H1 (cell line): ENCODE results near the gene ZNF660. TPM values are rescaled to one million over a fixed set of nuclear protein-coding genes. Genes with fewer than 3 reads are reported as not detected.

Experiments
- CTCF ChIA-PET: fragments of 300-600 bp; sonication (Branson Sonifier 250); formaldehyde crosslinking; loops from one replicate; lab custom pipeline; 2021; ENCODE audit not compliant: partially characterized antibody; lab: Charles Lee
- POLR2A ChIA-PET: fragments of 300-600 bp; sonication (Branson Sonifier 250); formaldehyde crosslinking; loops from one replicate; lab custom pipeline; 2021; ENCODE audit warnings: inconsistent platforms; ENCODE audit not compliant: partially characterized antibody; lab: Charles Lee
- DNase-seq, 2 experiments: peaks; one replicate each; pipeline versions ENCODE4 v3.0.0 to v3.0.0-alpha.2; 2010 to 2022; ENCODE audit warnings: low spot score in 2 of 2, low read depth in 1 of 2, mixed read lengths in 1 of 2
- FAIRE-seq: peaks from 2 replicates; lab custom pipeline; 2011; peaks lifted over from hg19 to GRCh38; lab: Jason Lieb, UNC
- H2AFZ ChIP-seq: 2 replicates; pipeline ENCODE4 v1.8.1; 2012; ENCODE audit warnings: low read length, inconsistent platforms
- H2AK5ac ChIP-seq: 2 replicates; pipeline ENCODE4 v1.6.1; 2013; ENCODE audit warnings: low read depth, low read length
- H2BK120ac ChIP-seq: replicated peaks from 2 replicates; pipeline ENCODE3; 2013; ENCODE audit warnings: low read depth, low read length, inconsistent platforms
- H2BK12ac ChIP-seq: 2 replicates; pipeline ENCODE4 v1.6.1; 2013; ENCODE audit warnings: low read depth, low read length
- H2BK15ac ChIP-seq: 2 replicates; pipeline ENCODE4 v1.6.1; 2013; ENCODE audit warnings: low read length
- H2BK20ac ChIP-seq: 2 replicates; pipeline ENCODE4 v1.6.1; 2013; ENCODE audit warnings: low read length
- H2BK5ac ChIP-seq: 2 replicates; pipeline ENCODE4 v1.6.1; 2013; ENCODE audit warnings: low read depth, low read length
- H3K14ac ChIP-seq: 2 replicates; pipeline ENCODE4 v1.6.1; 2013; ENCODE audit warnings: inconsistent platforms; ENCODE audit not compliant: insufficient read length
- H3K18ac ChIP-seq: 2 replicates; pipeline ENCODE4 v1.6.1; 2013; ENCODE audit warnings: low read length; ENCODE audit errors: extremely low read depth
- H3K23ac ChIP-seq: 2 replicates; pipeline ENCODE4 v1.6.1; 2013; ENCODE audit warnings: inconsistent platforms; ENCODE audit not compliant: insufficient read length
- H3K23me2 ChIP-seq: 2 replicates; pipeline ENCODE4 v1.6.1; 2013; ENCODE audit warnings: low read depth, low read length
- H3K27ac ChIP-seq: 2 replicates; pipeline ENCODE4 v1.6.1; 2011; ENCODE audit warnings: low read depth, low read length, inconsistent platforms
- H3K27me3 ChIP-seq, 4 experiments: replicated peaks in 1 of 4; 1 replicate in 1 of 4; 2 replicates in 3 of 4; pipeline versions ENCODE4 v1.6.1 to v1.8.1; 2011 to 2013; ENCODE audit warnings: low read length in 3 of 4, mild to moderate bottlenecking in 3 of 4, inconsistent platforms in 2 of 4, mixed read lengths in 2 of 4, moderate library complexity in 1 of 4; ENCODE audit not compliant: control insufficient read depth in 3 of 4, insufficient read depth in 3 of 4; ENCODE audit errors: extremely low read depth in 1 of 4
- H3K36me3 ChIP-seq, 4 experiments: 2 replicates each; pipeline versions ENCODE4 v1.6.1 to v1.8.1; 2011 to 2013; ENCODE audit warnings: mild to moderate bottlenecking in 4 of 4, low read length in 3 of 4, moderate library complexity in 2 of 4, control low read depth in 1 of 4, inconsistent platforms in 1 of 4; ENCODE audit not compliant: insufficient read depth in 4 of 4, control insufficient read depth in 2 of 4
- H3K4ac ChIP-seq: replicated peaks from 2 replicates; pipeline ENCODE3; 2013; ENCODE audit warnings: low read length, low read depth, mixed read lengths, inconsistent platforms; ENCODE audit not compliant: insufficient read length
- H3K4me1 ChIP-seq, 4 experiments: replicated peaks in 1 of 4; 1 replicate in 1 of 4; 2 replicates in 3 of 4; pipeline versions ENCODE4 v1.6.1 to v1.8.1; 2011 to 2013; ENCODE audit warnings: low read length in 3 of 4, inconsistent platforms in 2 of 4, mixed read lengths in 1 of 4; ENCODE audit not compliant: insufficient read depth in 4 of 4, control insufficient read depth in 3 of 4
- H3K4me2 ChIP-seq, 2 experiments: 2 replicates each; pipeline versions ENCODE4 v1.6.1 to v1.8.1; 2011 to 2013; ENCODE audit warnings: low read depth in 2 of 2, low read length in 2 of 2, control low read depth in 1 of 2, inconsistent platforms in 1 of 2, mild to moderate bottlenecking in 1 of 2; ENCODE audit not compliant: insufficient read depth in 1 of 2
- H3K4me3 ChIP-seq, 4 experiments: fragments of 200-600, 300-600 bp in 1 of 4; sonication (generic), shearing (Covaris generic), sonication (Bioruptor Twin) in 1 of 4; 2 replicates each; pipeline versions ENCODE4 v1.5.1 to v1.8.1; 2011 to 2016; ENCODE audit warnings: low read length in 4 of 4, low read depth in 3 of 4, control low read depth in 2 of 4, inconsistent platforms in 2 of 4, mild to moderate bottlenecking in 2 of 4, mixed read lengths in 1 of 4, moderate library complexity in 1 of 4; ENCODE audit not compliant: insufficient read depth in 2 of 4; ENCODE audit errors: extremely low read depth in 1 of 4
- H3K56ac ChIP-seq: replicated peaks from 2 replicates; pipeline ENCODE3; 2013; ENCODE audit warnings: low read depth, mild to moderate bottlenecking, mixed read lengths, low read length, inconsistent platforms; ENCODE audit not compliant: insufficient read length
- H3K79me1 ChIP-seq: 2 replicates; pipeline ENCODE4 v1.6.1; 2013; ENCODE audit warnings: low read depth, low read length, control low read depth
- H3K79me2 ChIP-seq, 2 experiments: 2 replicates each; pipeline versions ENCODE4 v1.6.1 to v1.8.1; 2012 to 2013; ENCODE audit warnings: low read length in 2 of 2, mild to moderate bottlenecking in 2 of 2, inconsistent platforms in 1 of 2; ENCODE audit not compliant: insufficient read depth in 2 of 2, control insufficient read depth in 1 of 2
- H3K9ac ChIP-seq, 4 experiments: replicated peaks in 1 of 4; 1 replicate in 1 of 4; 2 replicates in 3 of 4; pipeline versions ENCODE4 v1.6.1 to v1.8.1; 2011 to 2013; ENCODE audit warnings: low read depth in 3 of 4, low read length in 3 of 4, control low read depth in 2 of 4, mild to moderate bottlenecking in 2 of 4, moderate library complexity in 2 of 4, inconsistent platforms in 1 of 4; ENCODE audit errors: extremely low read depth in 1 of 4
- H3K9me3 ChIP-seq, 2 experiments: 2 replicates each; pipeline versions ENCODE4 v1.6.1 to v1.8.1; 2012 to 2013; ENCODE audit warnings: mild to moderate bottlenecking in 2 of 2, moderate library complexity in 2 of 2, control low read depth in 1 of 2, inconsistent platforms in 1 of 2, low read depth in 1 of 2, low read length in 1 of 2, mixed read lengths in 1 of 2; ENCODE audit not compliant: insufficient read depth in 2 of 2
- H4K20me1 ChIP-seq, 2 experiments: replicated peaks in 1 of 2; 2 replicates each; pipeline versions ENCODE3 to v1.8.1; 2011 to 2013; ENCODE audit warnings: inconsistent platforms in 2 of 2, low read length in 2 of 2, mild to moderate bottlenecking in 1 of 2; ENCODE audit not compliant: insufficient read depth in 2 of 2, control insufficient read depth in 1 of 2
- H4K5ac ChIP-seq: 2 replicates; pipeline ENCODE4 v1.6.1; 2013; ENCODE audit warnings: low read length, low read depth, mixed read lengths, inconsistent platforms; ENCODE audit not compliant: insufficient read length
- H4K8ac ChIP-seq: 2 replicates; pipeline ENCODE4 v1.8.0; 2013; ENCODE audit warnings: mild to moderate bottlenecking, moderate library complexity, low read length, inconsistent platforms; ENCODE audit not compliant: insufficient read depth; ENCODE audit errors: extremely low read depth
- H4K91ac ChIP-seq: replicated peaks from 2 replicates; pipeline ENCODE3; 2013; ENCODE audit warnings: low read length, mixed read lengths, inconsistent platforms; ENCODE audit not compliant: insufficient read length
- BRCA1 ChIP-seq: IDR thresholded peaks from 2 replicates; pipeline ENCODE4 v1.6.1; 2012; ENCODE audit warnings: low read depth, low read length, improper control_type of control experiment
- HDAC2 ChIP-seq, 2 experiments: fragments of 300-600 bp in 1 of 2; sonication (generic) in 1 of 2; IDR thresholded peaks; 2 replicates each; pipeline ENCODE4 v1.6.1; 2011 to 2012; ENCODE audit warnings: low read depth in 2 of 2, low read length in 2 of 2, mild to moderate bottlenecking in 2 of 2, moderate library complexity in 2 of 2, borderline replicate concordance in 1 of 2, inconsistent platforms in 1 of 2
- HDAC6 ChIP-seq: IDR thresholded peaks from one replicate; pipeline ENCODE4 v1.7.1; 2012; ENCODE audit warnings: low read depth, mild to moderate bottlenecking, inconsistent platforms, low read length, moderate library complexity
- TBP ChIP-seq: IDR thresholded peaks from 2 replicates; pipeline ENCODE4 v1.6.1; 2011; ENCODE audit warnings: low read depth, low read length, improper control_type of control experiment
- WGBS, 2 experiments: shearing (Covaris generic) in 1 of 2; methylation state at CpG; one replicate each; pipeline versions ENCODE4 v1.1.6 to v1.1.7; 2013 to 2015; ENCODE audit warnings: low lambda C conversion rate in 2 of 2, mixed read lengths in 2 of 2, inconsistent platforms in 1 of 2, low coverage in 1 of 2, missing lambda C conversion rate in 1 of 2; ENCODE audit not compliant: insufficient replicate concordance in 2 of 2, insufficient coverage in 1 of 2, insufficient read length in 1 of 2; ENCODE audit errors: extremely low coverage in 1 of 2, missing lambda C conversion rate in 1 of 2; 5-methylcytosine and 5-hydroxymethylcytosine counted together
- polyA plus RNA-seq, 7 experiments: library from polyadenylated mRNA; depleted of rRNA in 3 of 7; stranded (reverse) in 5 of 7; unstranded in 2 of 7; fragments of >200 nt in 5 of 7; fragments of 200-250 nt in 2 of 7; gene quantifications; 1 replicate in 5 of 7; 2 replicates in 1 of 7; 4 replicates in 1 of 7; pipeline versions ENCODE4 v1.2.1 to v1.2.3, GENCODE V29; 2011 to 2013; ENCODE audit warnings: missing spikeins in 2 of 7, mixed read lengths in 2 of 7
- total RNA-seq: library from RNA; stranded (reverse); fragmentation: NEBNext Ultra II Directional; extraction: Animal tissue kit (Norgen Biotek cat#: 25700); gene quantifications from 2 replicates; pipeline ENCODE4 v1.2.1, GENCODE V29; 2021

Gene ZNF660
- total and polyA plus RNA-seq, 2 of the 8 experiments (the other 6 are each of a cell fraction or from before 2014, with no cell fraction given): 3.1 to 13.0 TPM

DNA sequence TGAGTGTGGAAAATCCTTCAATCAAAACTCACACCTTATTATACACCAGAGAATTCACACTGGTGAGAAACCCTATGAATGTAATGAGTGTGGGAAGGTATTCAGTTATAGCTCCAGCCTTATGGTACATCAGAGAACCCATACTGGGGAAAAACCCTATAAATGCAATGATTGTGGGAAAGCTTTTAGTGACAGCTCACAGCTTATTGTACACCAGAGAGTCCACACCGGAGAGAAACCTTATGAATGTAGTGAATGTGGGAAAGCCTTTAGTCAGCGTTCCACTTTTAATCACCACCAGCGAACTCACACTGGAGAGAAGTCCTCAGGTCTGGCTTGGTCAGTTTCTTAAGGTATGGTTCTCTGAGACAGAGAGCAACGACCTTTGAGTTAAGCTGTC, 13.7 kb upstream of the ZNF660 start:
- ChIA-PET POLR2A (no interaction called here), CTCF (no interaction called here)
- FAIRE-seq: no peak
- Histone ChIP-seq H3K79me2 (no peaks in the 10 kb centered on the region), H4K5ac (no peak overlapping the region), H3K23me2 (no peaks in the 10 kb centered on the region; the same call in 1 of the 2 replicates), H3K18ac (no peak overlapping the region), H2BK5ac (no peak overlapping the region), H4K91ac (no peak overlapping the region), H3K27me3 (no peaks in the 10 kb centered on the region), H4K8ac (no peak overlapping the region), H3K56ac (no peak overlapping the region), H3K4me2 (no peak overlapping the region), H3K14ac (no peak overlapping the region), H3K27ac (no peak overlapping the region), H3K4me3 (no peak overlapping the region), H4K20me1 (no peaks in the 10 kb centered on the region), H2AK5ac (no peak overlapping the region), H2BK15ac (no peak overlapping the region), H2AFZ (no peak overlapping the region), H3K79me1 (no peaks in the 10 kb centered on the region), H2BK12ac (no peak overlapping the region), H2BK120ac (no peak overlapping the region), H3K9me3 (peaks cover 20 to 21% of the 10 kb centered on the region in 2 experiments; a peak in 3 of 4 replicates), H3K4ac (no peak overlapping the region), H2BK20ac (no peak overlapping the region), H3K36me3 (peaks cover 18 to 59% (median 38%) of the 10 kb centered on the region in 4 experiments), H3K9ac (no peak overlapping the region), H3K4me1 (no peaks in the 10 kb centered on the region)
- no peak for DNase-seq
- TF ChIP-seq TBP (no peak), HDAC6 (no peak), BRCA1 (no peak), HDAC2 (IDR thresholded peaks at IDR 0.05; ENCODE audit: borderline replicate concordance in 1 of 2, low read depth in 2 of 2, low read length in 2 of 2) (no peak)
- TF ChIP-seq, all 59 proteins: peak for 0
- WGBS, 2 experiments: 95% methylated on average over 4 of the region's 4 CpGs; no CpG with 5 or more reads in 1 of the 2 experiments
- H3K23ac ChIP-seq: no peak overlapping the region
